ENCODE data around the gene HDAC7.

- no peak for TF ChIP-seq GATA2 (IDR thresholded peaks at IDR 0.05; ENCODE audit: low read depth, low read length)
- no peak for TF ChIP-seq GATA3 (IDR thresholded peaks at IDR 0.05; ENCODE audit: low read depth, low read length)
These were observed 61.2 kb downstream of the HDAC7 start for GRCh38 chr12:47758584-47758833.
